ENCODE measurements around the gene GRIA1. TPM values are rescaled to one million over a fixed set of nuclear protein-coding genes. Genes with fewer than 3 reads are reported as not detected.

Gene GRIA1
- total RNA-seq, 1 experiment from 2014 or later: not detected

DNA sequence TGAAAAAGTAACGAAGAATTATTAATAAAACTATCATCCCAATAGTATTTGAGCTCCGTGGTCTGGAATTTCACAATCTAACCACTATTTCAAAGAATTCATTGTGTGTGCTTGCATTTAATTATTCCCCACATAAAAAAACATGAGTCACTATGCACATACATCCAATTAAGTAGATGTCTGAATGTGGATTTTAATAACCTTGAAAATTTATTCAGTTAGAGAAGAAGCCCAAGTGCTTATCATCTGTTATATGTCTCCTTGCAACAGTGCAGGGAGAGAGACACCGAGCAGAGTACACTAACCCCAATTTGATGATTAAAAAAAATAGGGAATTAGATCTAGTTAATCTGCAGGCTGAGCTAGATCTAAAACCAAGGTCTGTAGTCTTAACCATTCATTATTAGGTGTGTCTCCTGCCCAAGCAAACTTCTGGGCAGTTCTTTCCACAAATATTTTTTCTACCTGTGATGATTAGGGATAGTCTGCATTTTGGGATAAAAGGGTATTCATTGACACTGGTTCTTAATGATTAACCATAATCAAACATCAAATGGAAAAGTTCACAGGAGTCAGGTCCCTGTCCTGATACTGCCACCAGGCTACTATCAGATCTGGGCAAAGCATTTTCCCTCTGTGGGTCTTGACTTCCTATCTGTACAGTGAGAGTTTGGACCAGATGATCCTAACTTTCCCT is 164.2 kb downstream of the GRIA1 start:
- in situ Hi-C loops (cut with HindIII; ENCODE audit: low pct_unique_long_range_greater_than_20kb, low sequenced_read_pairs): no loop called here
- intact Hi-C loops (cut with micrococcal nuclease; ENCODE audit: unreplicated experiment): no loop called here
- no peak for TF ChIP-seq SIN3A (IDR thresholded peaks at IDR 0.05; ENCODE audit: borderline replicate concordance, insufficient read depth, low read depth, low read length)
- TF ChIP-seq, protein P1, sequence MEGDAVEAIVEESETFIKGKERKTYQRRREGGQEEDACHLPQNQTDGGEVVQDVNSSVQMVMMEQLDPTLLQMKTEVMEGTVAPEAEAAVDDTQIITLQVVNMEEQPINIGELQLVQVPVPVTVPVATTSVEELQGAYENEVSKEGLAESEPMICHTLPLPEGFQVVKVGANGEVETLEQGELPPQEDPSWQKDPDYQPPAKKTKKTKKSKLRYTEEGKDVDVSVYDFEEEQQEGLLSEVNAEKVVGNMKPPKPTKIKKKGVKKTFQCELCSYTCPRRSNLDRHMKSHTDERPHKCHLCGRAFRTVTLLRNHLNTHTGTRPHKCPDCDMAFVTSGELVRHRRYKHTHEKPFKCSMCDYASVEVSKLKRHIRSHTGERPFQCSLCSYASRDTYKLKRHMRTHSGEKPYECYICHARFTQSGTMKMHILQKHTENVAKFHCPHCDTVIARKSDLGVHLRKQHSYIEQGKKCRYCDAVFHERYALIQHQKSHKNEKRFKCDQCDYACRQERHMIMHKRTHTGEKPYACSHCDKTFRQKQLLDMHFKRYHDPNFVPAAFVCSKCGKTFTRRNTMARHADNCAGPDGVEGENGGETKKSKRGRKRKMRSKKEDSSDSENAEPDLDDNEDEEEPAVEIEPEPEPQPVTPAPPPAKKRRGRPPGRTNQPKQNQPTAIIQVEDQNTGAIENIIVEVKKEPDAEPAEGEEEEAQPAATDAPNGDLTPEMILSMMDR (IDR thresholded peaks at IDR 0.05): no peak
- TF ChIP-seq, protein P2, sequence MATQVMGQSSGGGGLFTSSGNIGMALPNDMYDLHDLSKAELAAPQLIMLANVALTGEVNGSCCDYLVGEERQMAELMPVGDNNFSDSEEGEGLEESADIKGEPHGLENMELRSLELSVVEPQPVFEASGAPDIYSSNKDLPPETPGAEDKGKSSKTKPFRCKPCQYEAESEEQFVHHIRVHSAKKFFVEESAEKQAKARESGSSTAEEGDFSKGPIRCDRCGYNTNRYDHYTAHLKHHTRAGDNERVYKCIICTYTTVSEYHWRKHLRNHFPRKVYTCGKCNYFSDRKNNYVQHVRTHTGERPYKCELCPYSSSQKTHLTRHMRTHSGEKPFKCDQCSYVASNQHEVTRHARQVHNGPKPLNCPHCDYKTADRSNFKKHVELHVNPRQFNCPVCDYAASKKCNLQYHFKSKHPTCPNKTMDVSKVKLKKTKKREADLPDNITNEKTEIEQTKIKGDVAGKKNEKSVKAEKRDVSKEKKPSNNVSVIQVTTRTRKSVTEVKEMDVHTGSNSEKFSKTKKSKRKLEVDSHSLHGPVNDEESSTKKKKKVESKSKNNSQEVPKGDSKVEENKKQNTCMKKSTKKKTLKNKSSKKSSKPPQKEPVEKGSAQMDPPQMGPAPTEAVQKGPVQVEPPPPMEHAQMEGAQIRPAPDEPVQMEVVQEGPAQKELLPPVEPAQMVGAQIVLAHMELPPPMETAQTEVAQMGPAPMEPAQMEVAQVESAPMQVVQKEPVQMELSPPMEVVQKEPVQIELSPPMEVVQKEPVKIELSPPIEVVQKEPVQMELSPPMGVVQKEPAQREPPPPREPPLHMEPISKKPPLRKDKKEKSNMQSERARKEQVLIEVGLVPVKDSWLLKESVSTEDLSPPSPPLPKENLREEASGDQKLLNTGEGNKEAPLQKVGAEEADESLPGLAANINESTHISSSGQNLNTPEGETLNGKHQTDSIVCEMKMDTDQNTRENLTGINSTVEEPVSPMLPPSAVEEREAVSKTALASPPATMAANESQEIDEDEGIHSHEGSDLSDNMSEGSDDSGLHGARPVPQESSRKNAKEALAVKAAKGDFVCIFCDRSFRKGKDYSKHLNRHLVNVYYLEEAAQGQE (IDR thresholded peaks at IDR 0.05; ENCODE audit: insufficient read depth in 1 of 2, low read depth in 2 of 2, low read length in 1 of 2): no peak
- TF ChIP-seq TCF7L2 (IDR thresholded peaks at IDR 0.05; ENCODE audit: low read depth, low read length): no peak
- no peak for TF ChIP-seq POLR2AphosphoS5 (IDR thresholded peaks at IDR 0.05; ENCODE audit: low read depth, low read length)
- H3K4me1 ChIP-seq (ENCODE audit: control insufficient read depth, insufficient read depth, low read length): no peaks in the 10 kb centered on the region
- H3K27ac ChIP-seq (ENCODE audit: low read length): no peak overlapping the region
- ATAC-seq (no peak), DNase-seq (ENCODE audit: low read depth, low spot score) (no peak)
- H3K4me3 ChIP-seq (ENCODE audit: low read depth in 2 of 2, low read length in 2 of 2): no peak overlapping the region
- ChIA-PET POLR2A (no interaction called here), CTCF (no interaction called here)
- H3K27me3 ChIP-seq (ENCODE audit: control insufficient read depth, insufficient read depth, low read length): no peaks in the 10 kb centered on the region
- no TSS peak for BruUV-seq (replicated peaks)
- H3K36me3 ChIP-seq (ENCODE audit: control insufficient read depth, insufficient read depth, low read length): no peaks in the 10 kb centered on the region
- no peaks in the 10 kb centered on the region for H3K9me3 ChIP-seq (ENCODE audit: control insufficient read depth, insufficient read depth, low read depth, low read length)

DNA sequence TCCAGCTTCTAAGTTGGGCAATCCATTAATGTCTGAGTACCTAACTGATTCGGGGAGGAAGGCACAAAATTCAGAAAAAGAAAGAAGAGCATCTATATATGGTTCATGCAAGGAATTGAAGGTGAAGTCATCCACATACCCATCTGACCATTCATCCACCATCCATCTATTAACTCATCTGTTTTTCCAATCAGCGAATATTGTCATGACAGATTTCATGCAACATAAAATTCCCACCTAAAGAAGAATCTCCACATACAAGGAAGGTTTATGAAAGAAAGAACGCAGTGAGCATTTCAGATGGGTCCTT is 164.7 kb downstream of the GRIA1 start:
- no peak overlapping the region for H3K4me3 ChIP-seq (ENCODE audit: low read depth in 2 of 2, low read length in 2 of 2)
- no peaks in the 10 kb centered on the region for H3K4me1 ChIP-seq (ENCODE audit: control insufficient read depth, insufficient read depth, low read length)
- intact Hi-C loops (cut with micrococcal nuclease; ENCODE audit: unreplicated experiment) (no loop called here), in situ Hi-C loops (cut with HindIII; ENCODE audit: low pct_unique_long_range_greater_than_20kb, low sequenced_read_pairs) (no loop called here)
- BruUV-seq (replicated peaks): no TSS peak
- no peaks in the 10 kb centered on the region for H3K27me3 ChIP-seq (ENCODE audit: control insufficient read depth, insufficient read depth, low read length)
- H3K36me3 ChIP-seq (ENCODE audit: control insufficient read depth, insufficient read depth, low read length): no peaks in the 10 kb centered on the region
- H3K27ac ChIP-seq (ENCODE audit: low read length): no peak overlapping the region
- ChIA-PET POLR2A (no interaction called here), CTCF (no interaction called here)
- no peak for DNase-seq (ENCODE audit: low read depth, low spot score)
- TF ChIP-seq SIN3A (IDR thresholded peaks at IDR 0.05; ENCODE audit: borderline replicate concordance, insufficient read depth, low read depth, low read length) (no peak), POLR2AphosphoS5 (IDR thresholded peaks at IDR 0.05; ENCODE audit: low read depth, low read length) (no peak), TCF7L2 (IDR thresholded peaks at IDR 0.05; ENCODE audit: low read depth, low read length) (no peak)
- TF ChIP-seq, protein P1 (IDR thresholded peaks at IDR 0.05): no peak
- TF ChIP-seq, protein P2 (IDR thresholded peaks at IDR 0.05; ENCODE audit: insufficient read depth in 1 of 2, low read depth in 2 of 2, low read length in 1 of 2): no peak
- no peak for ATAC-seq
- no peaks in the 10 kb centered on the region for H3K9me3 ChIP-seq (ENCODE audit: control insufficient read depth, insufficient read depth, low read depth, low read length)
